Astrocyte (in vitro differentiated cells and primary cell): ENCODE results near the gene CHRNB4.

Experiments
- CTCF ChIP-seq: IDR thresholded peaks from 2 replicates; pipeline ENCODE4 v1.5.1; 2011; ENCODE audit warnings: low read depth, mild to moderate bottlenecking, inconsistent platforms, low read length, moderate library complexity; ENCODE audit not compliant: insufficient read depth
- EZH2 ChIP-seq: IDR thresholded peaks from 2 replicates; pipeline ENCODE4 v1.6.1; 2012; ENCODE audit warnings: mild to moderate bottlenecking, low read length, inconsistent platforms; ENCODE audit not compliant: insufficient read depth

GRCh38 chr15:78680431-78681075 is 39.5 kb upstream of the CHRNB4 start:
- TF ChIP-seq CTCF (no peak), EZH2 (no peak)
